IMR-90 (cell line): ENCODE results near the gene KCNAB1. TPM values are rescaled to one million over a fixed set of nuclear protein-coding genes. Genes with fewer than 3 reads are reported as not detected.

Experiments used
- ATAC-seq: fragments of 200-7000 bp; cut with Tn5 transposase; 2 replicates; pipeline ENCODE4 v1.9.1; 2020; ENCODE audit warnings: low read depth, mild to moderate bottlenecking, moderate library complexity
- BruUV-seq: library from RNA; stranded (reverse); fragments of 400-500 nt; replicated peaks from 2 replicates; lab custom pipeline; 2021; lab: Mats Ljungman, UMichigan
- CTCF ChIA-PET: fragments of 300-600 bp; formaldehyde crosslinking; extraction: SDS; loops from one replicate; lab custom pipeline; 2021; ENCODE audit warnings: antibody characterized with exemption; lab: Yijun Ruan, JAX
- POLR2A ChIA-PET: fragments of 300-600 bp; sonication (Branson Sonifier 250); formaldehyde crosslinking; loops from one replicate; lab custom pipeline; 2022; ENCODE audit warnings: antibody characterized with exemption; ENCODE audit not compliant: unreplicated experiment; lab: Charles Lee
- DNase-seq: peaks from one replicate; pipeline ENCODE4 v3.0.0; 2013
- H2AFZ ChIP-seq: replicated peaks from 2 replicates; pipeline ENCODE3; 2013; ENCODE audit warnings: low read length, mild to moderate bottlenecking; ENCODE audit not compliant: poor library complexity
- H2AK5ac ChIP-seq: 2 replicates; pipeline ENCODE4 v1.6.1; 2013; ENCODE audit warnings: low read depth, low read length, inconsistent platforms
- H2AK9ac ChIP-seq: replicated peaks from 2 replicates; pipeline ENCODE3; 2013; ENCODE audit warnings: mild to moderate bottlenecking, low read depth, low read length, moderate library complexity; ENCODE audit not compliant: poor library complexity
- H2BK120ac ChIP-seq: 2 replicates; pipeline ENCODE4 v1.6.1; 2013; ENCODE audit warnings: low read depth, low read length, inconsistent platforms
- H2BK15ac ChIP-seq: 3 replicates; pipeline ENCODE4 v1.6.1; 2013; ENCODE audit warnings: low read depth, low read length, inconsistent platforms
- H2BK20ac ChIP-seq: 2 replicates; pipeline ENCODE4 v1.6.1; 2013; ENCODE audit warnings: low read depth, mild to moderate bottlenecking, inconsistent platforms, low read length, moderate library complexity
- H2BK5ac ChIP-seq: 2 replicates; pipeline ENCODE4 v1.6.1; 2013; ENCODE audit warnings: mild to moderate bottlenecking, low read depth, low read length, inconsistent platforms; ENCODE audit not compliant: poor library complexity, severe bottlenecking
- H3K14ac ChIP-seq: replicated peaks from 2 replicates; pipeline ENCODE4 v1.6.1; 2013; ENCODE audit warnings: low read depth, low read length, inconsistent platforms
- H3K18ac ChIP-seq: 2 replicates; pipeline ENCODE4 v1.6.1; 2013; ENCODE audit warnings: low read depth, low read length, control low read depth
- H3K23ac ChIP-seq: 2 replicates; pipeline ENCODE4 v1.6.1; 2013; ENCODE audit warnings: low read depth, low read length, inconsistent platforms
- H3K27ac ChIP-seq: 2 replicates; pipeline ENCODE4 v1.5.1; 2013; ENCODE audit warnings: mild to moderate bottlenecking, control low read depth, low read length; ENCODE audit not compliant: insufficient read depth
- H3K27me3 ChIP-seq: 2 replicates; pipeline ENCODE4 v1.6.1; 2013; ENCODE audit warnings: low read length; ENCODE audit not compliant: control insufficient read depth, insufficient read depth
- H3K36me3 ChIP-seq: 2 replicates; pipeline ENCODE4 v1.6.1; 2013; ENCODE audit warnings: low read length, mixed read lengths; ENCODE audit not compliant: control insufficient read depth, insufficient read depth
- H3K4ac ChIP-seq: 2 replicates; pipeline ENCODE4 v1.6.1; 2013; ENCODE audit warnings: low read depth, low read length, inconsistent platforms
- H3K4me1 ChIP-seq: 2 replicates; pipeline ENCODE4 v1.6.1; 2013; ENCODE audit warnings: low read length, mixed read lengths; ENCODE audit not compliant: control insufficient read depth, insufficient read depth
- H3K4me2 ChIP-seq: 2 replicates; pipeline ENCODE4 v1.6.1; 2013; ENCODE audit warnings: low read depth, mild to moderate bottlenecking, control low read depth, low read length, moderate library complexity
- H3K4me3 ChIP-seq: 2 replicates; pipeline ENCODE4 v1.5.1; 2013; ENCODE audit warnings: low read depth, mild to moderate bottlenecking, control low read depth, low read length, moderate library complexity; ENCODE audit not compliant: insufficient read depth
- H3K56ac ChIP-seq: 2 replicates; pipeline ENCODE4 v1.6.1; 2013; ENCODE audit warnings: low read length, inconsistent platforms; ENCODE audit not compliant: insufficient read depth; ENCODE audit errors: extremely low read depth
- H3K79me1 ChIP-seq, 2 experiments: 2 replicates each; pipeline ENCODE4 v1.6.1; 2013; ENCODE audit warnings: low read length in 2 of 2, inconsistent platforms in 1 of 2, low read depth in 1 of 2
- H3K9ac ChIP-seq: 2 replicates; pipeline ENCODE4 v1.6.1; 2013; ENCODE audit warnings: low read depth, low read length, control low read depth
- H3K9me1 ChIP-seq: 2 replicates; pipeline ENCODE4 v1.6.1; 2013; ENCODE audit warnings: low read length, inconsistent platforms; ENCODE audit not compliant: insufficient read depth
- H3K9me3 ChIP-seq: 2 replicates; pipeline ENCODE4 v1.6.1; 2013; ENCODE audit warnings: low read length; ENCODE audit not compliant: control insufficient read depth, insufficient read depth
- H4K20me1 ChIP-seq: 2 replicates; pipeline ENCODE4 v1.6.1; 2013; ENCODE audit warnings: low read length, inconsistent platforms; ENCODE audit not compliant: insufficient read depth
- H4K5ac ChIP-seq: 2 replicates; pipeline ENCODE4 v1.6.1; 2013; ENCODE audit warnings: mild to moderate bottlenecking, low read depth, low read length, control low read depth
- H4K8ac ChIP-seq, 2 experiments: 2 replicates each; pipeline ENCODE4 v1.6.1; 2013; ENCODE audit warnings: low read depth in 2 of 2, low read length in 2 of 2, control low read depth in 1 of 2, inconsistent platforms in 1 of 2
- H4K91ac ChIP-seq: 2 replicates; pipeline ENCODE4 v1.6.1; 2013; ENCODE audit warnings: low read depth, low read length, inconsistent platforms; ENCODE audit not compliant: insufficient read depth
- BHLHE40 ChIP-seq: fragments of 150-350 bp; IDR thresholded peaks from 2 replicates; pipeline ENCODE4 v1.6.1; 2016; ENCODE audit warnings: mild to moderate bottlenecking, low read depth, low read length
- CEBPB ChIP-seq: IDR thresholded peaks from 2 replicates; pipeline ENCODE4 v1.6.1; 2012; ENCODE audit warnings: low read depth, low read length, improper control_type of control experiment
- CHD1 ChIP-seq: IDR thresholded peaks from 2 replicates; pipeline ENCODE4 v1.6.1; 2012; ENCODE audit warnings: low read depth, low read length, improper control_type of control experiment
- CTCF ChIP-seq: conservative IDR thresholded peaks from 2 replicates; pipeline ENCODE4 v1.5.1; 2012; ENCODE audit warnings: mild to moderate bottlenecking, low read depth, low read length, improper control_type of control experiment
- MAFK ChIP-seq: IDR thresholded peaks from 2 replicates; pipeline ENCODE4 v1.6.1; 2012; ENCODE audit warnings: low read depth, low read length, improper control_type of control experiment
- MXI1 ChIP-seq: IDR thresholded peaks from 2 replicates; pipeline ENCODE4 v1.6.1; 2012; ENCODE audit warnings: low read depth, mild to moderate bottlenecking, low read length, moderate library complexity, borderline replicate concordance
- RAD21 ChIP-seq: IDR thresholded peaks from 2 replicates; pipeline ENCODE4 v1.6.1; 2012; ENCODE audit warnings: low read length, improper control_type of control experiment
- RCOR1 ChIP-seq: IDR thresholded peaks from 2 replicates; pipeline ENCODE4 v1.6.1; 2012; ENCODE audit warnings: mild to moderate bottlenecking, low read length, improper control_type of control experiment; ENCODE audit not compliant: insufficient replicate concordance
- RFX5 ChIP-seq: IDR thresholded peaks from 2 replicates; pipeline ENCODE4 v1.8.0; 2012; ENCODE audit warnings: low read depth, mild to moderate bottlenecking, low read length, moderate library complexity
- USF2 ChIP-seq: fragments of 150-350 bp; IDR thresholded peaks from 2 replicates; pipeline ENCODE4 v1.6.1; 2017; ENCODE audit warnings: mild to moderate bottlenecking, antibody characterized with exemption, low read length, low read depth
- WGBS, 2 experiments: methylation state at CpG; one replicate each; pipeline versions ENCODE4 v1.1.5 to v1.1.7; 2013; ENCODE audit warnings: missing lambda C conversion rate in 2 of 2; ENCODE audit not compliant: insufficient read length in 1 of 2; ENCODE audit errors: extremely low coverage in 2 of 2; 5-methylcytosine and 5-hydroxymethylcytosine counted together
- dilution Hi-C: fragments of 300-500 bp; cut with HindIII; formaldehyde crosslinking; loops from one replicate; pipeline ENCODE4 v1.14.3; 2018; ENCODE audit warnings: low sequenced_read_pairs; ENCODE audit not compliant: unreplicated experiment
- in situ Hi-C: fragments of 300-500 bp; cut with MboI; formaldehyde crosslinking; loops from 3 replicates; pipeline ENCODE4 v1.14.3; 2019; ENCODE audit warnings: low sequenced_read_pairs, inconsistent platforms, mixed read lengths
- intact Hi-C: fragments of 100-400 bp; cut with micrococcal nuclease; formaldehyde crosslinking; loops from 2 replicates; pipeline ENCODE4 v1.10.0; 2022
- polyA plus RNA-seq, 3 experiments: library from polyadenylated mRNA; depleted of rRNA; stranded (reverse); fragments of >200 nt; gene quantifications; 2 replicates each; pipeline ENCODE4 v1.2.3, GENCODE V29; 2012; ENCODE audit warnings: low replicate concordance in 1 of 3
- total RNA-seq: library from RNA; depleted of rRNA; stranded (reverse); fragments of >200 nt; gene quantifications from 2 replicates; pipeline ENCODE4 v1.2.3, GENCODE V29; 2012

The KCNAB1 gene
- total and polyA plus RNA-seq, 2 of the 4 experiments (the other 2 are of a cell fraction): under 0.01 to 0.07 TPM

GRCh38 chr3:156140001-156140595, 19.7 kb downstream of the KCNAB1 start:
- Histone ChIP-seq H3K4me3 (no peak overlapping the region), H2BK120ac (no peak overlapping the region), H2AK5ac (no peak overlapping the region), H3K4me2 (no peak overlapping the region), H3K4me1 (no peaks in the 10 kb centered on the region), H2BK15ac (no peak overlapping the region), H2BK20ac (no peak overlapping the region), H3K14ac (no peak overlapping the region), H2BK5ac (no peak overlapping the region), H2AFZ (no peak overlapping the region), H4K5ac (no peak overlapping the region), H3K4ac (no peak overlapping the region), H3K36me3 (no peaks in the 10 kb centered on the region), H3K9me1 (no peaks in the 10 kb centered on the region), H4K20me1 (no peaks in the 10 kb centered on the region), H4K8ac (no peak overlapping the region), H3K79me1 (no peaks in the 10 kb centered on the region), H3K23ac (no peak overlapping the region), H3K9me3 (no peaks in the 10 kb centered on the region), H3K56ac (no peak overlapping the region), H3K27ac (no peak overlapping the region), H4K91ac (no peak overlapping the region), H3K27me3 (peaks cover 15% of the 10 kb centered on the region), H2AK9ac (no peak overlapping the region), H3K18ac (no peak overlapping the region), H3K9ac (no peak overlapping the region)
- BruUV-seq: no TSS peak
- DNase-seq (no peak), ATAC-seq (no peak)
- ChIA-PET CTCF (no interaction called here), POLR2A (no interaction called here)
- intact Hi-C loops (no loop called here), in situ Hi-C loops (loop anchor here (10.0 kb wide), 1 partner anchor 995 kb away; no protein-coding TSS in a partner anchor), dilution Hi-C loops (no loop called here)
- TF ChIP-seq MXI1: no peak
- TF ChIP-seq USF2: no peak
- TF ChIP-seq MAFK: no peak
- no peak for TF ChIP-seq CTCF
- no peak for TF ChIP-seq CHD1
- TF ChIP-seq BHLHE40: no peak
- TF ChIP-seq RCOR1: no peak
- no peak for TF ChIP-seq RAD21
- no peak for TF ChIP-seq CEBPB
- TF ChIP-seq RFX5: no peak
- WGBS, 2 experiments: no CpG with 5 or more reads among the region's 3 CpGs
